ENCODE results near the gene PARD3.

The PARD3 gene

DNA sequence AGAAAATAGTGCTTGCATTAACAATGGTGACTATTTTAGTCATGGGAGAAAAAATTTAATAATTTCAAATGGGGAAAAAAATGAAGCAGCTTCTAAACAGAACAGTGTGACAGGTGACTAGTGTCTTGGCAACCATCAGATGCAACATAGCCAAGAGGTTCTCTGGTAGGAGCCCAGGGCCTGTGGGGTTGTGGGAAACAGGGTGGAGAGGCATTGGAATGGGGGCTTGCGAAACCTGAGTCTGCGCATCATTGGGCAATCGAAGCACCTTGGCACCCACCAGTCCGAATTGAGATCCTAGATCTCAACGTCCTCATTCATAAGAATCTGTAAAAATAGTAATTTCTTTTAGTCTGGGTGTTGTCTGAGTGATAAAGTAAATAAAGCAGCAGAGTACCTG, 19.2 kb upstream of the PARD3 start:
- Mint-ChIP-seq H3K36me3 (no peaks in the 10 kb centered on the region), H3K4me3 (no peak overlapping the region), H3K27ac (no peak overlapping the region), H3K9me3 (peaks cover 4% of the 10 kb centered on the region), H3K4me1 (peaks cover 6% of the 10 kb centered on the region), H3K27me3 (peaks cover 1% of the 10 kb centered on the region)

GRCh38 chr10:34830217-34830822, 15.2 kb upstream of the PARD3 start:
- Mint-ChIP-seq H3K27ac (no peak overlapping the region), H3K9me3 (no peaks in the 10 kb centered on the region), H3K4me3 (no peak overlapping the region), H3K27me3 (peaks cover 6% of the 10 kb centered on the region), H3K36me3 (no peaks in the 10 kb centered on the region), H3K4me1 (peaks cover 6% of the 10 kb centered on the region)

- no peak overlapping the region for H3K27ac Mint-ChIP-seq
- H3K9me3 Mint-ChIP-seq: no peaks in the 10 kb centered on the region
- H3K4me1 Mint-ChIP-seq: peaks cover 6% of the 10 kb centered on the region
- H3K27me3 Mint-ChIP-seq: peaks cover 10% of the 10 kb centered on the region
- H3K36me3 Mint-ChIP-seq: no peaks in the 10 kb centered on the region
- no peak overlapping the region for H3K4me3 Mint-ChIP-seq
Observed at GRCh38 chr10:34826857-34827766, 12.0 kb upstream of the PARD3 start.

DNA sequence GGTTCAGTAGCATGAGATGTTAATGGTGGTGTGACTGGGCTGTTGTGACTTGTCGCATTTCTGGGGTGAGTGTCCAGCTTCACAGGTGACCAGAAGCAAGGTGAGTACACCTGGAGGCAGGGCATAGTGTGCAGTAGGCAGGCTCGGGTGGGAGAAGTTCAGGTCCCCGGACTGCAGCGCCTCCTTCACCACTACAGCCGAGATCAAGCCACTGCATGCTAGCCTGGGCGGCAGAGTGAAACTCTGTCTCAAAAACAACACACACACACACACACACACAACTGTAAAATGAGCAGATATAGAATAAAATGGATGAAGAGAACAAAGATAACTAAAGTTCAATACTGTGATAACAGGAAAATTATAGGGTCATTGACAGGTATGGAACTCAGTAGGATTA, 11.1 kb upstream of the PARD3 start:
- no peak overlapping the region for H3K4me3 Mint-ChIP-seq
- peaks cover 6% of the 10 kb centered on the region for H3K4me1 Mint-ChIP-seq
- H3K9me3 Mint-ChIP-seq: no peaks in the 10 kb centered on the region
- no peaks in the 10 kb centered on the region for H3K36me3 Mint-ChIP-seq
- no peak overlapping the region for H3K27ac Mint-ChIP-seq
- H3K27me3 Mint-ChIP-seq: peaks cover 10% of the 10 kb centered on the region

- H3K4me3 Mint-ChIP-seq: no peak overlapping the region
- H3K9me3 Mint-ChIP-seq: no peaks in the 10 kb centered on the region
- H3K4me1 Mint-ChIP-seq: peaks cover 4% of the 10 kb centered on the region
- no peak overlapping the region for H3K27ac Mint-ChIP-seq
- H3K36me3 Mint-ChIP-seq: no peaks in the 10 kb centered on the region
- H3K27me3 Mint-ChIP-seq: peaks cover 10% of the 10 kb centered on the region
Observed at GRCh38 chr10:34825414-34825813, 10.3 kb upstream of the PARD3 start.

DNA sequence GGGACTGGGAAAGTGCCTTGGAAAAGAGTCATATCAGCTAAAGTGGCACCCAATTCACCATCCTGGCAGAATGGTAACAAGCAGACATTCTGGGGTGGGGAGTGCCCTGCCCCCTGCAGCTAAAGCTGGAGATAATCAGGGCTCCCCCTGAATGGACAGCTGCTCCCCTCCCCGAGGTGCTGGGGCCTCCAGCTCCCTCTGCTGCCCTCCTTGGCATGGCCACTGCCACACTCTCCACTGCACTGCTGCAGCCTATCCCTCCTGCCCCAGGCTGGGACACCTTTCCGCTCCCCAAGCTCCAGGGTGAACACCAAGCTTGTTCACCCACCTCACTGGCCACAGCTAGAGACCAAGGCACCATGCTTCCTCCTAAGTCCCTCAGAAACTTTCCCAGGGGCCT, 9.8 kb upstream of the PARD3 start:
- no peaks in the 10 kb centered on the region for H3K36me3 Mint-ChIP-seq
- no peaks in the 10 kb centered on the region for H3K4me1 Mint-ChIP-seq
- H3K4me3 Mint-ChIP-seq: no peak overlapping the region
- H3K9me3 Mint-ChIP-seq: no peaks in the 10 kb centered on the region
- peaks cover 10% of the 10 kb centered on the region for H3K27me3 Mint-ChIP-seq
- no peak overlapping the region for H3K27ac Mint-ChIP-seq

GRCh38 chr10:34821587-34822585, 6.8 kb upstream of the PARD3 start:
- no peak overlapping the region for H3K4me3 Mint-ChIP-seq
- H3K36me3 Mint-ChIP-seq: no peaks in the 10 kb centered on the region
- peaks cover 15% of the 10 kb centered on the region for H3K27me3 Mint-ChIP-seq
- H3K4me1 Mint-ChIP-seq: no peaks in the 10 kb centered on the region
- H3K27ac Mint-ChIP-seq: no peak overlapping the region
- H3K9me3 Mint-ChIP-seq: no peaks in the 10 kb centered on the region

DNA sequence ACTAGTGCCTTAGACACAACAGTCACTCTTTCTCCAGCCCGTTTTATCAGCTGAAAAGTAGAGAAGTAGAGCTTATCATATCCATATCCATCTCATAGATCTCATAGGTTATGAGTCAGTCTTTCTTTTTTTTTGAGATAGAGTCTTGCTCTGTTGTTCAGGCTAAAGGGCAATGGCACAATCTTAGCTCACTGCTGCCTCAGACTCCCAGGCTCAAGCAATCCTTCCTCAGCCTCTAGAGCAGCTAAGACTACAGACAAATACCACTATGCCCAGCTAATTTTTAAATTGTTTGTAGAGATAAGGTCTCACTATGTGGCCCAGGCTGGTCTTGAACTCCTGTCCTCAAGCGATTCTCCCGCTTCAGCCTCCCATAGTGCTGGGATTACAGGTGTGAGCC, 2.5 kb upstream of the PARD3 start:
- peaks cover 31% of the 10 kb centered on the region for H3K27me3 Mint-ChIP-seq
- peaks cover 11% of the 10 kb centered on the region for H3K4me1 Mint-ChIP-seq
- H3K9me3 Mint-ChIP-seq: no peaks in the 10 kb centered on the region
- no peak overlapping the region for H3K4me3 Mint-ChIP-seq
- H3K27ac Mint-ChIP-seq: no peak overlapping the region
- H3K36me3 Mint-ChIP-seq: no peaks in the 10 kb centered on the region

GRCh38 chr10:34817054-34817453, 2.0 kb upstream of the PARD3 start:
- Mint-ChIP-seq H3K27me3 (peaks cover 34% of the 10 kb centered on the region), H3K9me3 (no peaks in the 10 kb centered on the region)

DNA sequence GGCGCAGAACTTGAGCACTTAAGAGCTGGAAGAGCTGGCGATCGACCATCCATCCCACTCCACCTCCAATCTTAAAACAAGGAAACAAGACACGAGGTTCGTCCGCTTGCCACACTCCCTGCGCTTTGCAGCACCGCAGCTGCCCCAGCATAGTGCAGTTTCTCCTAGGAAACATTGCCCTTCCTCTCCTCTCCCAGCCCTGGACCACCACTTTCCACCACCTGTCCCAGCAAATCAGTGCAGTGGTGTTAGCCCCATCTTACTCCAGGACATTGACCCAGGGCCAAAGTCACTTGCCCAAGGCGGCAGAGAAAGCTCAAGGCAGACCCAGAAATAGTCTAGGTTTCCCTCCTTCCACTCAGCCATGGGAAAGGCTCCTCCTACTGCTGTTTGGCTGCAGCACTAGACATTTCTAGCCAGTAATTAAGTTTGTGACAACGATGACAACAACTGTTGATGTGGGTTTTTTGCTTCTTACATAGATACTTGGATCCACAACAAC, 1.5 kb upstream of the PARD3 start:
- Mint-ChIP-seq H3K9me3 (no peaks in the 10 kb centered on the region), H3K4me3 (peak overlapping the region; percentile 48), H3K4me1 (peaks cover 11% of the 10 kb centered on the region), H3K27me3 (peaks cover 36% of the 10 kb centered on the region), H3K36me3 (no peaks in the 10 kb centered on the region), H3K27ac (no peak overlapping the region)

More at GRCh38 chr10:34817054-34817453, 2.0 kb upstream of the PARD3 start:
- H3K36me3 Mint-ChIP-seq: no peaks in the 10 kb centered on the region
- H3K4me3 Mint-ChIP-seq: no peak overlapping the region
- peaks cover 11% of the 10 kb centered on the region for H3K4me1 Mint-ChIP-seq
- H3K27ac Mint-ChIP-seq: no peak overlapping the region

DNA sequence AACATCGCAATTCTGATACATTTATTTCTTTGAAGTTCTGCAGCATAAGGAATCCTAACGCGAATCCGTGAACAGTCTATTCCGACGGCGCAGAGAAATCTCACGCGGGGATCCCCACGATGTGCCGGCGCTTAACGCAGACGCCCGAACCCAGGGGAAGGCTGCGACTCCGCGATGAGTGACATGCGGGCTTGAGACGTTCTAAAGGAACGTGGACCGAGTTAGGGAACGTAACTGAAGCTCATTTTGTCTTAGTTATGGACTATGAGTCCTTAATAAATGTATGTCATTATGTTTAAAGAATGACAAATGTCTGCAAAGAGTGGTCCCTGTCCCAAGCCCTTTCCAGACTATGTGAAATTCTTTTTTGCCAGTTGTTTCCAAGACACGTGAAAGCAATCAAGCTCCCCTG, 995 bp upstream of the PARD3 start:
- Mint-ChIP-seq H3K27ac (no peak overlapping the region), H3K4me1 (peaks cover 11% of the 10 kb centered on the region), H3K36me3 (no peaks in the 10 kb centered on the region), H3K27me3 (peaks cover 40% of the 10 kb centered on the region), H3K9me3 (no peaks in the 10 kb centered on the region), H3K4me3 (peak overlapping the region; percentile 48)

DNA sequence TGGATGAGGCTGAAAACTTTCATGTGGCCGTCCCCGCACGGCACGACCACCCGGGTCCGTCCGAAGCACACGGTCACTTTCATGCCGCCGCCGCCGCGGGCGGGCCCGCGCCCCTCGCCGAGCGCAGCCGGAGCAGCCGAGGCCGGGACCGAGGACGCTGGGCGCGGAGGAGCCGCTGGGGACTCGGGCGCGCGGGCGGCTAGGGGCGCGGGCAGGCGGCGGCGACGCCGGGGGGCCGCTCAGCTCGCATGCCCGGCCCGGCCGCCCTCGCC, 247 bp downstream of the PARD3 start:
- Mint-ChIP-seq H3K4me1 (peaks cover 11% of the 10 kb centered on the region), H3K36me3 (no peaks in the 10 kb centered on the region), H3K27ac (no peak overlapping the region), H3K4me3 (no peak overlapping the region), H3K27me3 (peaks cover 45% of the 10 kb centered on the region), H3K9me3 (no peaks in the 10 kb centered on the region)

GRCh38 chr10:34814223-34814912, 728 bp downstream of the PARD3 start:
- peaks cover 11% of the 10 kb centered on the region for H3K4me1 Mint-ChIP-seq
- H3K27me3 Mint-ChIP-seq: peaks cover 44% of the 10 kb centered on the region
- no peak overlapping the region for H3K27ac Mint-ChIP-seq
- H3K36me3 Mint-ChIP-seq: no peaks in the 10 kb centered on the region
- peak overlapping the region; percentile 45 for H3K4me3 Mint-ChIP-seq
- H3K9me3 Mint-ChIP-seq: no peaks in the 10 kb centered on the region

GRCh38 chr10:34813626-34814222, 1.4 kb downstream of the PARD3 start:
- H3K27me3 Mint-ChIP-seq: peaks cover 48% of the 10 kb centered on the region
- no peaks in the 10 kb centered on the region for H3K36me3 Mint-ChIP-seq
- H3K9me3 Mint-ChIP-seq: no peaks in the 10 kb centered on the region
- peak overlapping the region; percentile 45 for H3K4me3 Mint-ChIP-seq
- peaks cover 11% of the 10 kb centered on the region for H3K4me1 Mint-ChIP-seq
- no peak overlapping the region for H3K27ac Mint-ChIP-seq

DNA sequence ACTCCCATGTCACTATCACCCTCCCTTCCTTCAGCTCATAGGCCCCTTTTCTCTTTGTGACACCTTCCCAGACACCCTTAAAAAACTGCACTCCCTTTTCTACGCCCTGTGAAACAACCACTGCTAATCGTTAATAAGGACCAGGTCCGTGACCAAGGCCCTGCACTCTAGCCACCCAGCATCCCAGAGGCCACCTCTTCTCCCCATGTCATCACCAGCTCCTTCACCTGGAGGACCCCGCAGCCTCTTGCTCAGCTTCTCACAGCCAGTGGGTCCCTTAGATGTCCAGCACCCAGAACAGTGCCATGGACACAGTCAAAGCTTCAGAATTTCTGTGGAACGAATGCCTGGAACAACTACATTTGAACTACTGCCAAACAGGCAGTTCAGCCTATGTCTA, 2.3 kb downstream of the PARD3 start:
- H3K27ac Mint-ChIP-seq: no peak overlapping the region
- H3K9me3 Mint-ChIP-seq: no peaks in the 10 kb centered on the region
- H3K4me3 Mint-ChIP-seq: no peak overlapping the region
- H3K27me3 Mint-ChIP-seq: peaks cover 52% of the 10 kb centered on the region
- H3K36me3 Mint-ChIP-seq: no peaks in the 10 kb centered on the region
- peaks cover 11% of the 10 kb centered on the region for H3K4me1 Mint-ChIP-seq
